Sigmoid colon (tissue), 4 donors: ENCODE results near the gene OASL.

ENCODE experiments used
- CTCF ChIP-seq, 4 experiments: fragments of 450-650 bp in 3 of 4; fragments of 200-600 bp in 1 of 4; IDR thresholded peaks; one replicate each; pipeline ENCODE4 v1.5.1; 2016 to 2019; ENCODE audit warnings: antibody characterized with exemption in 4 of 4, mild to moderate bottlenecking in 3 of 4, moderate library complexity in 2 of 4
- POLR2A ChIP-seq, 2 donors: fragments of 450-650 bp; IDR thresholded peaks; one replicate each; pipeline ENCODE4 v1.6.1; 2016; ENCODE audit warnings: antibody characterized with exemption in 2 of 2, mild to moderate bottlenecking in 2 of 2, moderate library complexity in 2 of 2
- POLR2AphosphoS5 ChIP-seq, 4 donors: sonication (generic); formaldehyde crosslinking; IDR thresholded peaks; one replicate each; pipeline ENCODE4 v1.6.1; 2017; ENCODE audit warnings: antibody characterized with exemption in 4 of 4

- TF ChIP-seq POLR2AphosphoS5 (IDR thresholded peaks at IDR 0.05) = no peak
- TF ChIP-seq CTCF (IDR thresholded peaks at IDR 0.05) = no peak
- no peak for TF ChIP-seq POLR2A (IDR thresholded peaks at IDR 0.05)
Observed at GRCh38 chr12:121001060-121001459, 38.0 kb downstream of the OASL start.
